Esophagus squamous epithelium (tissue), 4 donors: ENCODE measurements around the gene CDC34.

Experiments used
- CTCF ChIP-seq, 6 experiments: fragments of 450-650 bp in 4 of 6; fragments of 200-600 bp in 2 of 6; sonication (generic) in 2 of 6; IDR thresholded peaks; one replicate each; pipeline ENCODE4 v1.5.1; 2016 to 2019; ENCODE audit warnings: antibody characterized with exemption in 6 of 6, mild to moderate bottlenecking in 4 of 6, moderate library complexity in 4 of 6
- POLR2A ChIP-seq, 4 donors: fragments of 450-650 bp; IDR thresholded peaks; one replicate each; pipeline ENCODE4 v1.6.1; 2017; ENCODE audit warnings: antibody characterized with exemption in 4 of 4, mild to moderate bottlenecking in 4 of 4, moderate library complexity in 3 of 4

GRCh38 chr19:506404-507285, 24.9 kb upstream of the CDC34 start:
- peak; percentile 83 to 99 (median 96) for TF ChIP-seq CTCF (IDR thresholded peaks at IDR 0.05)
- peak in 2 of 4 donors; percentile 23 to 45 for TF ChIP-seq POLR2A (IDR thresholded peaks at IDR 0.05)
